HG03095 (cell line): ENCODE data around the gene EZH1.

Experiments
- ATAC-seq: cut with Tn5 transposase; IDR thresholded peaks from one replicate; pipeline ENCODE4 v1.9.1; 2021; ENCODE audit warnings: moderate library complexity; ENCODE audit not compliant: unreplicated experiment

EZH1 gene

GRCh38 chr17:42684929-42685556 lies 59.8 kb downstream of the EZH1 start:
- no peak for ATAC-seq

- no peak for ATAC-seq
Measured at GRCh38 chr17:42683407-42684034, 61.3 kb downstream of the EZH1 start.

GRCh38 chr17:42682722-42683403 lies 62.0 kb downstream of the EZH1 start:
- ATAC-seq: no peak

GRCh38 chr17:42681976-42682721 lies 62.7 kb downstream of the EZH1 start, which contains the start of gene CNTNAP1:
CNTNAP1 (plus strand) TSS chr17:42682531; CDS start chr17:42682830, 299 bp downstream.
- ATAC-seq: no peak

GRCh38 chr17:42680331-42680808 lies 64.5 kb downstream of the EZH1 start:
- no peak for ATAC-seq

- ATAC-seq: peak; percentile 18
Measured at GRCh38 chr17:42679492-42680330, 65.1 kb downstream of the EZH1 start.

GRCh38 chr17:42678951-42679491 lies 65.8 kb downstream of the EZH1 start:
- no peak for ATAC-seq

GRCh38 chr17:42677921-42678781 lies 66.7 kb downstream of the EZH1 start:
- no peak for ATAC-seq

GRCh38 chr17:42677012-42677857 lies 67.6 kb downstream of the EZH1 start:
- peak; percentile 48 for ATAC-seq

- no peak for ATAC-seq
Measured at GRCh38 chr17:42676424-42677011, 68.3 kb downstream of the EZH1 start, which contains the start of gene PLEKHH3. PLEKHH3 (minus strand) TSS chr17:42676994; CDS start chr17:42676563, 431 bp downstream.

- ATAC-seq: no peak
Measured at GRCh38 chr17:42675965-42676423, 68.8 kb downstream of the EZH1 start.

GRCh38 chr17:42675348-42675964 lies 69.4 kb downstream of the EZH1 start:
- ATAC-seq: no peak

- no peak for ATAC-seq
Measured at GRCh38 chr17:42674755-42675347, 70.0 kb downstream of the EZH1 start.

- ATAC-seq: no peak
Measured at GRCh38 chr17:42673885-42674754, 70.7 kb downstream of the EZH1 start.

- ATAC-seq: no peak
Measured at GRCh38 chr17:42673266-42673884, 71.5 kb downstream of the EZH1 start.
